Measurements from ENCODE around the gene AHI1. TPM values are rescaled to one million over a fixed set of nuclear protein-coding genes. Genes with fewer than 3 reads are reported as not detected.

AHI1 gene
- total RNA-seq = 10 to 100 TPM; 15.2 to 30.7 (median 16.9) TPM
- 5.9 TPM for polyA plus RNA-seq
- long read RNA-seq, donor 1, full-length matches to known transcripts = 1 of 25 reads
- long read RNA-seq, donor 1, partial matches to known transcripts = 15 of 25 reads
- long read RNA-seq, donor 1, other reads (novel, unspliced or antisense) = 9 of 25 reads
- long read RNA-seq, donor 2, partial matches to known transcripts = 0 of 1 reads
- long read RNA-seq, donor 2, other reads (novel, unspliced or antisense) = 1 of 1 reads
- long read RNA-seq, donor 3, partial matches to known transcripts = 5 of 16 reads
- long read RNA-seq, donor 3, other reads (novel, unspliced or antisense) = 11 of 16 reads
- long read RNA-seq, donor 4, full-length matches to known transcripts = 2 of 6 reads
- long read RNA-seq, donor 4, partial matches to known transcripts = 3 of 6 reads
- long read RNA-seq, donor 4, other reads (novel, unspliced or antisense) = 1 of 6 reads

- ATAC-seq = peak; percentile 98
- H3K4me3 ChIP-seq (ENCODE audit: low read length) = peak within 1 kb of the TSS; percentile 83
- peak; percentile 97 to 99 (median 98) for DNase-seq
- under 1% methylated on average over 85 of the region's 85 CpGs for whole genome bisulfite sequencing
- no peaks in the 10 kb centered on the region for H3K27me3 ChIP-seq (ENCODE audit: control insufficient read depth, insufficient read depth)
- H3K4me1 ChIP-seq (ENCODE audit: control insufficient read depth, insufficient read depth, low read length) = no peaks in the 10 kb centered on the region
- H3K9me3 ChIP-seq (ENCODE audit: control insufficient read depth, low read length) = no peaks in the 10 kb centered on the region
- H3K27ac ChIP-seq (ENCODE audit: low read length) = peak within 1 kb of the TSS; percentile 81
- intact Hi-C loops (cut with DNase I) = no loop called here
Observed at GRCh38 chr6:135497412-135498184, at the start of gene AHI1. TSS of gene AHI1 (minus strand) at chr6:135497740. CDS start at chr6:135492237, 5,503 bp downstream.

GRCh38 chr6:135546680-135547418, 49.3 kb upstream of the AHI1 start:
- Histone ChIP-seq H3K27me3 (ENCODE audit: control insufficient read depth, insufficient read depth) (no peaks in the 10 kb centered on the region), H3K27ac (ENCODE audit: low read length) (no peak overlapping the region), H3K9me3 (ENCODE audit: control insufficient read depth, low read length) (no peaks in the 10 kb centered on the region), H3K4me1 (ENCODE audit: control insufficient read depth, insufficient read depth, low read length) (no peaks in the 10 kb centered on the region), H3K4me3 (ENCODE audit: low read length) (no peak overlapping the region)
- ATAC-seq = peak; percentile 75 to 83
- DNase-seq = peak; percentile 46 to 76 (median 69)
- 49% methylated on average over 9 of the region's 9 CpGs for WGBS
- intact Hi-C loops (cut with DNase I) = no loop called here

GRCh38 chr6:135546206-135546605, 48.7 kb upstream of the AHI1 start:
- Histone ChIP-seq H3K4me3 (ENCODE audit: low read length) (no peak overlapping the region), H3K27me3 (ENCODE audit: control insufficient read depth, insufficient read depth) (no peaks in the 10 kb centered on the region), H3K9me3 (ENCODE audit: control insufficient read depth, low read length) (no peaks in the 10 kb centered on the region), H3K4me1 (ENCODE audit: control insufficient read depth, insufficient read depth, low read length) (no peaks in the 10 kb centered on the region), H3K27ac (ENCODE audit: low read length) (no peak overlapping the region)
- intact Hi-C loops (cut with DNase I) = no loop called here
- DNase-seq = no peak
- ATAC-seq = peak; percentile 73 to 91
- WGBS = 67% methylated on average over 2 of the region's 2 CpGs

- intact Hi-C loops (cut with DNase I) = no loop called here
- Histone ChIP-seq H3K4me3 (ENCODE audit: low read length) (no peak overlapping the region), H3K9me3 (ENCODE audit: control insufficient read depth, low read length) (no peaks in the 10 kb centered on the region), H3K27me3 (ENCODE audit: control insufficient read depth, insufficient read depth) (no peaks in the 10 kb centered on the region), H3K4me1 (ENCODE audit: control insufficient read depth, insufficient read depth, low read length) (no peaks in the 10 kb centered on the region), H3K27ac (ENCODE audit: low read length) (no peak overlapping the region)
- WGBS = 61% methylated on average over 2 of the region's 2 CpGs
- ATAC-seq (peak; percentile 31 to 78), DNase-seq (peak in 1 of 3 donors; percentile 50)
Observed at GRCh38 chr6:135540207-135540840, 42.8 kb upstream of the AHI1 start.

GRCh38 chr6:135537741-135538301, 40.3 kb upstream of the AHI1 start:
- 81% methylated on average over 2 of the region's 2 CpGs for WGBS
- ATAC-seq (no peak), DNase-seq (no peak)
- Histone ChIP-seq H3K4me1 (ENCODE audit: control insufficient read depth, insufficient read depth, low read length) (no peaks in the 10 kb centered on the region), H3K9me3 (ENCODE audit: control insufficient read depth, low read length) (no peaks in the 10 kb centered on the region), H3K4me3 (ENCODE audit: low read length) (no peak overlapping the region), H3K27ac (ENCODE audit: low read length) (no peak overlapping the region), H3K27me3 (ENCODE audit: control insufficient read depth, insufficient read depth) (no peaks in the 10 kb centered on the region)
- intact Hi-C loops (cut with DNase I) = loop anchor here (2.0 to 10.0 kb wide), 6 partner anchors 377 to 777 kb away; no protein-coding TSS in a partner anchor

GRCh38 chr6:135535989-135536414, 38.5 kb upstream of the AHI1 start:
- intact Hi-C loops (cut with DNase I) = loop anchor here in 3 of 4 donors (2.0 to 10.0 kb wide), 5 partner anchors 379 to 779 kb away; no protein-coding TSS in a partner anchor
- Histone ChIP-seq H3K4me3 (ENCODE audit: low read length) (no peak overlapping the region), H3K27me3 (ENCODE audit: control insufficient read depth, insufficient read depth) (no peaks in the 10 kb centered on the region), H3K9me3 (ENCODE audit: control insufficient read depth, low read length) (no peaks in the 10 kb centered on the region), H3K27ac (ENCODE audit: low read length) (no peak overlapping the region), H3K4me1 (ENCODE audit: control insufficient read depth, insufficient read depth, low read length) (no peaks in the 10 kb centered on the region)
- ATAC-seq (peak in 1 of 2 donors; percentile 35), DNase-seq (no peak)
- WGBS = 9% methylated on average over 4 of the region's 4 CpGs

GRCh38 chr6:135534773-135535380, 37.3 kb upstream of the AHI1 start:
- ATAC-seq (no peak), DNase-seq (no peak)
- no peaks in the 10 kb centered on the region for H3K9me3 ChIP-seq (ENCODE audit: control insufficient read depth, low read length)
- H3K27ac ChIP-seq (ENCODE audit: low read length) = no peak overlapping the region
- 85% methylated on average over 3 of the region's 3 CpGs for WGBS
- no peaks in the 10 kb centered on the region for H3K27me3 ChIP-seq (ENCODE audit: control insufficient read depth, insufficient read depth)
- no peak overlapping the region for H3K4me3 ChIP-seq (ENCODE audit: low read length)
- intact Hi-C loops (cut with DNase I) = loop anchor here in 3 of 4 donors (5.0 to 10.0 kb wide), 4 partner anchors 380 to 780 kb away; no protein-coding TSS in a partner anchor
- no peaks in the 10 kb centered on the region for H3K4me1 ChIP-seq (ENCODE audit: control insufficient read depth, insufficient read depth, low read length)

GRCh38 chr6:135532559-135532958, 35.0 kb upstream of the AHI1 start:
- Histone ChIP-seq H3K9me3 (ENCODE audit: control insufficient read depth, low read length) (no peaks in the 10 kb centered on the region), H3K27me3 (ENCODE audit: control insufficient read depth, insufficient read depth) (no peaks in the 10 kb centered on the region), H3K27ac (ENCODE audit: low read length) (no peak overlapping the region), H3K4me3 (ENCODE audit: low read length) (no peak overlapping the region), H3K4me1 (ENCODE audit: control insufficient read depth, insufficient read depth, low read length) (no peaks in the 10 kb centered on the region)
- intact Hi-C loops (cut with DNase I) = loop anchor here in 2 of 4 donors (10.0 kb wide), 3 partner anchors 382 to 782 kb away; no protein-coding TSS in a partner anchor
- 69% methylated on average over 1 of the region's 1 CpG for WGBS
- DNase-seq (no peak), ATAC-seq (no peak)

GRCh38 chr6:135531954-135532490, 34.5 kb upstream of the AHI1 start:
- no peak overlapping the region for H3K4me3 ChIP-seq (ENCODE audit: low read length)
- intact Hi-C loops (cut with DNase I) = loop anchor here in 2 of 4 donors (10.0 kb wide), 3 partner anchors 383 to 783 kb away; no protein-coding TSS in a partner anchor
- no peak overlapping the region for H3K27ac ChIP-seq (ENCODE audit: low read length)
- no peaks in the 10 kb centered on the region for H3K4me1 ChIP-seq (ENCODE audit: control insufficient read depth, insufficient read depth, low read length)
- no peak for ATAC-seq
- 97% methylated on average over 2 of the region's 2 CpGs for WGBS
- H3K9me3 ChIP-seq (ENCODE audit: control insufficient read depth, low read length) = no peaks in the 10 kb centered on the region
- no peaks in the 10 kb centered on the region for H3K27me3 ChIP-seq (ENCODE audit: control insufficient read depth, insufficient read depth)
- DNase-seq = no peak

Measured in right cardiac atrium (tissue), 5 donors.